Endothelial cell of hepatic sinusoid (primary cell): Measurements from ENCODE around the gene GPR35.
"Not testable (repeated sequence)": the region's sequence is repeated elsewhere in the genome, so short reads cannot be mapped to it uniquely, and the experiment has no call there.

ENCODE experiments used
- in situ Hi-C: cut with HindIII; loops from 2 replicates; pipeline ENCODE4 v1.10.0; 2017; ENCODE audit warnings: low sequenced_read_pairs

GPR35 gene

GRCh38 chr2:240601831-240602160 lies 23.5 kb upstream of the GPR35 start:
- in situ Hi-C loops: loop anchor here (5.0 kb wide), 1 partner anchor 41 kb away; no protein-coding TSS in a partner anchor

DNA sequence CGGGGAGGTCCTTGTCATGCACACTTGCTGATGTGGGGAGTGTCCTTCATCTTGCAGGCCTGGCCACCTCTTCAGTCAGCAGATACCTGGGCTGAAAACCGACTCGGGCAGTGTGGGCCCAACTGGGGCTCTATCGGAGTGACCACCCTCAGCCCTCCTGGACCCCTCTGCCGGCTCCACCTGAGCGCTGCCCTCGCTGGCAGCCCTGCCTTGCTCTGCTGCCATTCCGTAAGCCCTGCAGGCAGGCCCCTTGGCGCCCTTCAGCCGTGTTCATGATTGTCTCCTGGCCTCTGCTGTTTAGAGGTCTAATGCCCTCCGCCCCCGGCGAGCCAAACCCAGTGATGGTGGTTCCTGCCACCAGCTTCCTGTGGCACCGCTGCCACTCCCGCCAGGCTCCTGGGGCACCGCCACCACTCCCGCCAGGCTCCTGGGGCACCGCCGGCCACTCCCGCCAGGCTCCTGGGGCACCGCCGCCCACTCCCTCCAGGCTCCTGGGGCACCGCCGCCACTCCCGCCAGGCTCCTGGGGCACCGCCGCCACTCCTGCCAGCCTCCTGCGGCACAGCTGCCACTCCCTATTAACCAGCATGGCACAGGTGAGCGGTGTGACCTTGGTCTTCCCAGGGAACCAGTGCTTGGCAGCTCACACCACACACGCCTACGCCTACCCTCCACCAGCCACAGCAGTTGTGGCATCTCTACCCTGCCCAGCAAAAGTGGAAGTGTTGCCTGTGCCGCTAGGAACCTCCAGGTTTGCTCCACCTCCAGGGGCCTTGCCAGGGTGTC lies 22.8 kb upstream of the GPR35 start:
- in situ Hi-C loops: loop anchor here (5.0 kb wide), 1 partner anchor 40 kb away; no protein-coding TSS in a partner anchor

- in situ Hi-C loops: loop anchor here (5.0 kb wide), 1 partner anchor 39 kb away; no protein-coding TSS in a partner anchor
These were observed 22.0 kb upstream of the GPR35 start for GRCh38 chr2:240603081-240603835.

DNA sequence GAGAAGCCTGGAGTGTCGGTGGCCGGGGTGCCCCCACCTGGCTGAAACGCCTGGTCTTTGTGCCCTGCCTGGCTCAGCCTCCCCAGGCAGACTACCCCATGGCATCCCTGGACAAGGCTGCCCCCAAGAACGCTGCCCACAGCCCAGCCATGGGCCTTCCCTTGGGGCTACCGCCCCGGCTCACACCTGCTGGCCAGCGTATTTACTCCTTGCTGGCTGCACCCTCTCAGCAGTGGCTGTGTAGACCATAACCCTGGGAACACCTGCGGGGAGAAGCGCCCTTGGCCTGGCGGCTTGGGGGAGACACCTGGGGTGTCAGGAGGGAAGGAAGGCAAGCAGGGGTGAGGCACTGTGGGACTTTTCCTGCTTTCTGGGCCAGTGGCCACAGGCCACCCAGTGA lies 21.4 kb upstream of the GPR35 start:
- in situ Hi-C loops: loop anchor here (5.0 kb wide), 1 partner anchor 38 kb away; no protein-coding TSS in a partner anchor

DNA sequence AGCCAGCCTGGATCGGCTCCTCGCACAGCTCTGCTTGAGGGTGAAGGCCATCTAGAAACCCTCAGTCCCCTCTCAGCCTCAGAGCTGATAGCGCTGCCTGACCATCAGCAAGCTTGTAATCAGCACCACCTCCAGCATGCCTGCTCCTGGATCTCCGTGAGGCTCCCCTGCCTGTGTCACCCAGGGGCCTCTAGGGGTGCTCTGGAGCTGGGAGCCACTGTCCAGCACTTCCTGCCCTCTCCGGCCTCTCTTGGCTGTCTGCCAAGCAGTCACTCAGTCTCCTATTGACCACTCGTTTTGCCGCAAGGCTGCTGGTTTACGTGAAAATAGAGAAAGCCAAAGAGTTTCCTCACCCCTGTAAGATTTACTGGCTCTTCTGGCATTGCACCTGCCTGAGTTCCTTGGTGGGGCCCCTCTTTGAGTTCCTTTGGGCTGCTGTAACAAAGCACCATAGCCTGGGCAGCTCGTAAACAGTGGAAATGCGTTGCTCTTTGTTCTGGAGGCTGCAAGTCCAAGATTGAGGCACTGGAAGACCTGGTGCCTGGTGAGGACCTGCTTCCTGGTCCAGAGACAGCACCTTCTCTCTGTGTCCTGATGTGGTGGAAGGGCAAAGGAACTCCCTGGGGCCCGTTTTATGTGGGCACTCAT lies 20.9 kb upstream of the GPR35 start:
- in situ Hi-C loops: loop anchor here (5.0 kb wide), 1 partner anchor 38 kb away; no protein-coding TSS in a partner anchor

DNA sequence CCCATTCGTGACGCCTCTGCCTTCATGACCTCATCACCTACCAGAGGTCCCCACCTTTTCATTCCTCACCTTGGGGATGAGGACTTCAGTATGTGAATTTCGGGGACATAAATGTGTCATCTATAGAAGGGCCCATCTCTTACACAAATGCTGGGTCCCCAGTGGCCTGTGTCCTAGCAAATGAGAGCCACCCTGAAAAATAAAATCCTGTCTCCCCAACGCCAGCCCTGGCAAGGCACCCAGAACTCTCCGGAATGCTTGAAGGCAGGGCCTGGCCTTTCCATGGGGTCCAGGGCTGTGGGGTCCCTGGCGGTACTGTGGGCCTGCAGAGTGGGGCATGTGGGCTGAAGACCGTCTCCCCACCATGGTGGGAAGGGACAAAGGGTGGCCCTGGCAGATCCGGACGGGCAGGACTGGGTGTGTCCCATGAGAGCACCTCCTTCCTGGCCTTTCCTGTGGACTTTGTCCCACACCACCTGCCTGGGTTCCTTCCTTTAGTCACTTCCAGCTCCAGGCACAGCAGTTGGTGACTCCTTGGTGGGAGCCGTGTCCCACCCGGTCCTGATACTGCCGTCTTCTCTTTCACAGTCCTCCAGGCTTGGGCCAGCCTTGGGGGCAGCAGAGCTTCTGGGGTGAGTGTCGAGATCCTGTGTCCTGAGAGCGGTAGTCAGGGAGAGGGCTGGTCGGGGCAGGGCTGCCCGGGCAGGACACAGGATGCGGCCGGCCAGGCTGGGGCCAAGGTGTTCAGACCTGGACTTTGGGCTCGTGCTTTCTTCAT lies 20.2 kb upstream of the GPR35 start:
- in situ Hi-C loops: loop anchor here (5.0 kb wide), 1 partner anchor 37 kb away; no protein-coding TSS in a partner anchor

DNA sequence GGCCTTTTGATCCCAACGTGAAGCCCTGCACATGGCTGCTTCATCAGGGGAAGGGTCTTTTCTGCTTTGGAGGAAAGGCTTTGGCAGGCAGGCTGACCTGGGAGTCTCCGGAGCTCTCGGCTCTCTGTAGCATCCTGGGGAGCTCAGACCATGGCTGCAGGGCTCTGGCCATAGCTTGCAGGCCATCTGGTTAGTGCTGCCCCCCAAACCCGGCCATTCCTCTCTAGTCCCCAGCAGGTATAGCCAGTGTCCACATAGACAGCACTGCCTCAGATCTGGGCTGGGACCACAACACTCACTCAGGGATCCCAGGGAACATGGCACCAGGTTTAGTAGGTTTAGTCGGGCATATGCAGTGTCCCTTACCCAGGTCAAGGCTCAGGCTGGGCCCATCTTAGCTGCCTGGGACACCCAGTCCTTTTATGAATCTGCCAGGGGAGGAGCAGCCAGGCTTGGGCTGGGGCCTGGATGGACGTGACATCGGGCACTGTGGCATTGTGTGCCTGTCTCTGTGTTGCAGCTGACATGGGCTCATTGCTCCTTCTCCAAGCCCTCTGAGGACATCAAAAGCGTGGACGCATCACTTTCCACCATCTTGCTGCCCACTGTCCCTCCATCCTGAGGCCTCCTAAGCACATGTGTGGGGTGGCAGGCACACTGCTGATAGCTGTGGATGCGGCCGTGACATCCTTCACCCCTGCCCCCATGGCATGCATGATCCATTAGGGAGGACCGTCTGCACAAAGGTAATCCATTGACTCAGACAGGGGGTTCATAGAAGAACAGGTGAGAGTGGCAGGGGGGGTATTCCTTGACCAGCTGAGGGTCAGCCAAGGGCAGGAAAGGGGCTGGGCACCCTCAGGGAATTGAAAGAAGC lies 19.2 kb upstream of the GPR35 start:
- in situ Hi-C loops: no loop called here

- in situ Hi-C loops: no loop called here
These were observed 13.6 kb upstream of the GPR35 start for GRCh38 chr2:240611601-240612210.

DNA sequence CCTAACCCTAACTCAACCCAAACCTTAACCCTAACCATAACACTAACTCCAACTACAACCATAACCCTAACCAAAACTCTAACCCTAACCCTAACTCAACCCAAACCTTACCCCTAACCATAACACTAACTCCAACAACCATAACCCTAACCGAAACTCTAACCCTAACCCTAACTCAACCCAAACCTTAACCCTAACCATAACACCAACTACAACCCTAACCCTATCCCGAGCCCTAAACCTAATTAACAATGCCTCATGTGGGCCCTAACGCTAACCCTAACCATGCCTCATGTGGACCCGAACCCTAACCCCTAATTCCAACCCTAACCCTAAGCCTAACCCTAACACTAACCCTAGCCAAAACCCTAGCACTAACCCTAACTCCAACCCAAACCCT lies 11.5 kb upstream of the GPR35 start:
- in situ Hi-C loops: no loop called here

- in situ Hi-C loops: no loop called here
These were observed 10.9 kb upstream of the GPR35 start for GRCh38 chr2:240614391-240614790.

GRCh38 chr2:240615396-240615795 lies 9.9 kb upstream of the GPR35 start:
- in situ Hi-C loops: no loop called here

- in situ Hi-C loops: no loop called here
These were observed 9.3 kb upstream of the GPR35 start for GRCh38 chr2:240615820-240616547.

GRCh38 chr2:240616860-240617666 lies 8.2 kb upstream of the GPR35 start:
- in situ Hi-C loops: not testable (repeated sequence)

DNA sequence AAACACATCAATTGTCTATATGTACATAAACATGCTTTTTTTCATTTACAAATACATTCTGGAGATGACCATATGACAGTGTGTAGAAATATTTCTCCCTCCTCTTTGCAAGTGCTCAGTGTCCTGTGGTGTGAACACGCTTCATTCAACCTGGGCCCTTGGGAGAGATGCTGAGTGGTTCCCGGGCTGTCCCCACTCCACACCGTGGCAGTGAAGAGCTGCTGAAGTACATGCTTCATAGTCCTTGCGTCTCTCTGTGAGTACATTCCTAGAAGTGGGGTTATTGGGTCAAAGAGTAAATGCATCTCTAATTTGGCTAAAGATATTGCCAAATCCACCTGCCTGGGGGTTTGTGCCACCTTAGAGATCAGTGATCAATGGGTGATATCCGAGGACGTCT lies 6.5 kb upstream of the GPR35 start:
- in situ Hi-C loops: no loop called here

DNA sequence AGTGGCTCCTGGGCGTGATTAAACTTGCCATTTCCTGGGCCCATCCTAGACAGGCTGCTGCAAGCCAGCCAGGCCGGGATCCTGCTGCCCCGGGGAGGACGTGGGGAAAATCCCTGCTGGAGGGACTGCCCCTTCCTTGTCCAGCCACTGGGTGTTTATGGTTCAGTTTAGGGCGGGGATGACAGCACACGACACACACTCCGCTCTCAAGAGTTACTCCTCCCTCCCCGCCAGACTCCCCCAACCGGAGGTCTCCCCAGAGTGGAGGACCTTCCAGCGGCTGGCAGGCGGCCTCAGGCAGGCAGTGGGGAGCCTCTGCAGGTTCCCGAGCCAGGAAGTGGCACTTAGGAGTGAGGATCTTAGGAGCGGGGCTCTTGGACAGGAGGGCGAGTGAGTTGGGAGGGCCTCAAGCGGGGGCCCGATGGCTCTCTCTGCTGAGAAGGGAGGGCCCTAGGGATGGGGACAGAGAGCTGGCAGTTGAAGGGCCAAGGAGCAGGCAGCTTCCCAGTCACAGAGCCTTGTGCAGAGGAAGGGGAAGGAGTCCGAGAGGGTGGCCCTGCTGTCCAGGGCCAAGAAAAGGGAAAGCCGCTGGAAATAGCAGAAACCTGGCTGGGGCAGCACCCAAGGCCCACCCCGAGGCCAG lies 5.7 kb upstream of the GPR35 start:
- in situ Hi-C loops: no loop called here

DNA sequence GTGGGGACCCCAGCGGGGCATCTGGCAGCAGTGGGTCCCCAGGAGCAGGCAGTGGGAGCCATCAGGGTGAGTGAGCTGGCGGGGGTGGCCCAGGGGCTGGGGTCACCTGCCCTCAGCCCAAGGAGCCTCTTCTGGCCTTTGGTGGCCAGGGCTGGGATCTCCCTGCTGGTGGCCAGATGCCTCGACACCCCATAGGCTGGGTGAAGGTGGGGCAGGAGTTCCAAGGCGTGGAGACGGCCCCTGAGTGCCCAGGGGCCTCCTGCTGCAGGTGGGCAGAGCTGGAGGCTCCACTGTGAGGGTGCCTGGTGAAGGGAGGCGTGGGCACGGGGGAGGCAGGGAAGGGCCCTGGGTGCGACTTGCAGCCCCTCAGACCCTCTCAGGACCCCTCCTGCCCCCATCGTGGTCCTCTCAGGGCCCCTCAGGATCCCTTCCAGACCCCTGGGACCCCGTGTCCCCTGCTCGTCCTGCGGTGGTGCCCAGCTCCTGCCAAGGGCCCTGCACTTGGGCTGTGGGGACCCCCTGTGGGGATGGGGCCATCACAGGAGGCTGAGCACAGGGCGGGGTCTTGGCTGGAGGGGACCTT lies 5.0 kb upstream of the GPR35 start:
- in situ Hi-C loops: no loop called here

- in situ Hi-C loops: no loop called here
These were observed 4.4 kb upstream of the GPR35 start for GRCh38 chr2:240620859-240621258.
